ENCODE data around the gene ZNF48. TPM values are rescaled to one million over a fixed set of nuclear protein-coding genes. Genes with fewer than 3 reads are reported as not detected.

ZNF48 gene
- total RNA-seq, 1 experiment from 2014 or later: 46.3 TPM

GRCh38 chr16:30355954-30356308 lies 39.3 kb upstream of the ZNF48 start:
- Histone ChIP-seq H3K27me3 (ENCODE audit: control insufficient read depth, insufficient read depth, low read length) (no peaks in the 10 kb centered on the region), H3K36me3 (replicated peaks; ENCODE audit: control insufficient read depth, insufficient read depth, low read length) (peaks cover 27% of the 10 kb centered on the region), H3K4me3 (ENCODE audit: insufficient read depth, low read depth, low read length) (peak overlapping the region; percentile 98)
- DNase-seq: no peak

DNA sequence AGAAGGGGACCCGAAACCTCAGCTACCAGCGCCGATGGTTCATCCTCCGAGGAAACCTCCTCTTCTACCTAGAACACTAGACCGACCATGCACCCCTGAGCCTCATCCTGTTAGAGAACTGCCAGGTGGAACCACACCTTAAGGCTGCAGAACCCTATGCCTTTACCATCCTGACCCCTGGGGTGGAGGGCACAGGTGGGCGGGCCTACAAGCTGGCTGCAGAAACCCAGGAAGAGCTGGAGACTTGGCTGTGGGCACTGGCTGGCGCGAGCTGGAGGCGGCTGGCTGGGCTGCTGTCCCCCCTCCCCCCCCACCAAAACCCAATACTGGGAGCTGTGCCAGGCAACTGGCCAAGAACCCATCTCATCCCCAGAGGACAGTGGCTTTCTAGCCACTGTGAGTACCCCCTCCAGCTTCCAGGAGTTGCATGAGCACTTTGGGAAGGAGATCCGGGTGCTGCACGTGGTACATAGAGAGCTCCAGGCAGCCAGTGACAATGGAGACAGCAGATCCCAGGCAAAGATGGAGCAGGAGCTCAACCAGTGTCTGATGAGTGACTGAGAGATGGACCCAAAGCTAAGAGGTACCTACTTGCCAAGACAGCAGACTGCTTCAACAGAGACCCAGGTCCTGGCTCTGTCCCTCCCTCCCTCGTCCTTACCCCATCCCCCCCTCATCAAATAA lies 38.7 kb upstream of the ZNF48 start:
- DNase-seq: no peak
- Histone ChIP-seq H3K27me3 (ENCODE audit: control insufficient read depth, insufficient read depth, low read length) (no peaks in the 10 kb centered on the region), H3K4me3 (ENCODE audit: insufficient read depth, low read depth, low read length) (no peak overlapping the region), H3K36me3 (replicated peaks; ENCODE audit: control insufficient read depth, insufficient read depth, low read length) (peaks cover 21% of the 10 kb centered on the region)

DNA sequence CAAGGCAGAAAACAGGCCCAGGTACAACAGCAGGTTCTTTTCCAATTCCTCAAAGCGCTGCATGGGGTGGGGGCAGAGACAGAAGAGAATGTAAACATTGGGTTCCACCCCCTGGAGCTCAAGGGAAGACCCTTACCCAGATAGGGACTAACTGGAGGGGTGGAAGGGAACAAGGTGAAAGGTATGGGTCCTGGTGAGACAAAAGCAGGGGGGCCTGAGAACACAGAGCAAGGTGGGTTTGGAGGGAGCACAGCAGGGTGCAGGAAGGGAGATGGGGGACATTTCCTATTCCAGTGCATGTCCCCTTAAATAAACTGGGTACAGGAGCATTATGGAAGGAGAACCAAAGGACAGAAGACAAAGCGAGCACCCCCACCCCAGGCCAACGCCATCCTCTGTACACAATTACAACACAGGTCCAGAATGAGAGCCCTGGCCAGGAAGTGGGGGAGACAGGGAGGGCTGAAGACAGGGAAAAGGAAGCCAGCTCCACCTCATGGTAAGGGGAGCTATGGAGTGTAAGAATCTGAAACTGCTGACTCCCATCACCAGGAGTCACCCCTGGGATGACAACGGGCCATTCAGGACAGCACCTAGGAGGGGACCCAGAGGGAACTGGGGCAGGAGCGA lies 38.0 kb upstream of the ZNF48 start:
- Histone ChIP-seq H3K4me3 (ENCODE audit: insufficient read depth, low read depth, low read length) (no peak overlapping the region), H3K36me3 (replicated peaks; ENCODE audit: control insufficient read depth, insufficient read depth, low read length) (peaks cover 16% of the 10 kb centered on the region), H3K27me3 (ENCODE audit: control insufficient read depth, insufficient read depth, low read length) (no peaks in the 10 kb centered on the region)
- no peak for DNase-seq

- no peaks in the 10 kb centered on the region for H3K27me3 ChIP-seq (ENCODE audit: control insufficient read depth, insufficient read depth, low read length)
- DNase-seq: no peak
- H3K36me3 ChIP-seq (replicated peaks; ENCODE audit: control insufficient read depth, insufficient read depth, low read length): peaks cover 9% of the 10 kb centered on the region
- H3K4me3 ChIP-seq (ENCODE audit: insufficient read depth, low read depth, low read length): no peak overlapping the region
Observed at GRCh38 chr16:30357715-30358576, 37.3 kb upstream of the ZNF48 start.

GRCh38 chr16:30358577-30358936 lies 36.7 kb upstream of the ZNF48 start:
- peaks cover 4% of the 10 kb centered on the region for H3K36me3 ChIP-seq (replicated peaks; ENCODE audit: control insufficient read depth, insufficient read depth, low read length)
- DNase-seq: no peak
- no peaks in the 10 kb centered on the region for H3K27me3 ChIP-seq (ENCODE audit: control insufficient read depth, insufficient read depth, low read length)

DNA sequence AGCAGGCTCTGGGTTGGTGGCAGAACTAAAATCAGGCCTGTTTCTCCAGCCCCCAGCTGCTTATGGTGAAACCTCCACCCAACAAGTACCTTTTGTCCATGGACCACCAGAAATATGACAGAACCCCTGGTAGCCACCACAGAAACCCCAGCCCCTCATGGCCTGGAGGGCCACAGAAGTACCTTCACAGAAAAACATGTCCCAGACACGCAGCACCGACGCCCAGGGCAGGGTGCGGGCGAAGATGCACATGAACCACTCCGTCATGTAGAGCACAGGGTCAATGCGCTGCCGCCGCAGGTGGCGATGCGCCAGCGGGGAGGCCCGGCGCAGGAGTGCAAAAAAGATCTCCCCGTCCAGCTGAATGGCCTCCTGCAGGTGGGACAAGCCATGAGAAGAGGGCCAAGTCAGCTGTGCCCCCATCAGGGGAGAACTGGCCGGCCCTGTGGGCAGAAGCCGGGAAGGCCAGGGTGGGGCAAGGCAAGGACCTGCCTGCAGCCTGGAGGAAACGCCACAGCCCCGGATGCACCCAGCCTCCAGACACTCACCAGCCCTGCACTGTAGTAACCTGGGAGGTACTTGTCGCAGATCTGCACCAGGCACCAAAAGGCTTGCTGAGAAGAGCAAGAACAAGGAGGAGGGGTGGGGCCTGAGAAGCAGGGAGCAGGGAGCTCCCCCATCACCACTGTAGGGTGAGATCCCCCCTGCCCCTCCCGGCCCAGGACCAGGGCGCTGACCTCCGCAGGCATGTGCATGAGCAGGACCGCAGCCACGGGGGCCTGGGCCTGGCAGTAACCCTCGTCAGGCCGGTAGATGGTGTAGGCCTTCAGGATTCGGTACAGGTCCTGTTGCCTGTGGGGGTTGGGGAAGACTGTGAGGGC lies 36.0 kb upstream of the ZNF48 start:
- Histone ChIP-seq H3K27me3 (ENCODE audit: control insufficient read depth, insufficient read depth, low read length) (no peaks in the 10 kb centered on the region), H3K36me3 (replicated peaks; ENCODE audit: control insufficient read depth, insufficient read depth, low read length) (no peaks in the 10 kb centered on the region; the same call in none of the 2 replicates), H3K4me3 (ENCODE audit: insufficient read depth, low read depth, low read length) (no peak overlapping the region)
- no peak for DNase-seq

More at GRCh38 chr16:30358577-30358936, 36.7 kb upstream of the ZNF48 start:
- H3K4me3 ChIP-seq (ENCODE audit: insufficient read depth, low read depth, low read length): no peak overlapping the region

DNA sequence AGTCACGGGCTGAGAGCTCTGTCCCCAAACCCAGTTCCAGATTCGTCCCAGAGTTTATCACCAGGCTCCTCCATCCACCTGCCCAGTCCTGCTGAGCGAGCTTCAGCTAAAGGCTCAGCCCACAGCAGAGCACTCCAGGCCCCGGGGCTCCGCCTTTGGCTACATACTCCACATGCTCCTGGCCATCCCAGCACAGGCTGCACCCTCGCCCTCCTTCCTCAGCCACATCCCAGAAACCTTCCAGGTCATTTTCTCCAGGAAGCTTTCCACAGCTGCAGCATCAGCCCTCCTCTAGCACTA lies 35.4 kb upstream of the ZNF48 start:
- Histone ChIP-seq H3K36me3 (replicated peaks; ENCODE audit: control insufficient read depth, insufficient read depth, low read length) (no peaks in the 10 kb centered on the region; the same call in none of the 2 replicates), H3K4me3 (ENCODE audit: insufficient read depth, low read depth, low read length) (no peak overlapping the region), H3K27me3 (ENCODE audit: control insufficient read depth, insufficient read depth, low read length) (no peaks in the 10 kb centered on the region)
- DNase-seq: no peak

DNA sequence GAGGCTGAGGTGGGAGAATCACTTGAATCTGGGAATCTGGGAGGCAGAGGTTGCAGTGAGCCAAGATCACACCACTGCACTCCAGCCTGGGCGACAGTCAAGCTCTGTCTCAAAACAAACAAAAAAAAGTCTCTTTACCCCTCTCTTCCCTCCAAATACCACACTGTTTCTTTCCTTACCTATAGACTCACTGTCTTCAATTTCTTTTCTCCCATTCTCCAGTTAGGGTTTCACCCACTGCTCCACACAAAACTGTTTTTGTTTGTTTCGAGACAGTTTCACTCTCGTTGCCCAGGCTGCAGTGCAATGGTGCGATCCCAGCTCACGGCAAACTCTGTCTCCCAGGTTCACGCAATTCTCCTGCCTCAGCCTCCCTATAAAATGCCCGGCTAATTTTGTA lies 34.0 kb upstream of the ZNF48 start:
- H3K36me3 ChIP-seq (replicated peaks; ENCODE audit: control insufficient read depth, insufficient read depth, low read length): peaks cover 1% of the 10 kb centered on the region
- H3K27me3 ChIP-seq (ENCODE audit: control insufficient read depth, insufficient read depth, low read length): no peaks in the 10 kb centered on the region
- no peak overlapping the region for H3K4me3 ChIP-seq (ENCODE audit: insufficient read depth, low read depth, low read length)
- no peak for DNase-seq

GRCh38 chr16:30365200-30365599 lies 30.0 kb upstream of the ZNF48 start:
- no peak for DNase-seq
- no peak overlapping the region for H3K4me3 ChIP-seq (ENCODE audit: insufficient read depth, low read depth, low read length)
- no peaks in the 10 kb centered on the region for H3K27me3 ChIP-seq (ENCODE audit: control insufficient read depth, insufficient read depth, low read length)
- H3K36me3 ChIP-seq (replicated peaks; ENCODE audit: control insufficient read depth, insufficient read depth, low read length): peaks cover 1% of the 10 kb centered on the region

DNA sequence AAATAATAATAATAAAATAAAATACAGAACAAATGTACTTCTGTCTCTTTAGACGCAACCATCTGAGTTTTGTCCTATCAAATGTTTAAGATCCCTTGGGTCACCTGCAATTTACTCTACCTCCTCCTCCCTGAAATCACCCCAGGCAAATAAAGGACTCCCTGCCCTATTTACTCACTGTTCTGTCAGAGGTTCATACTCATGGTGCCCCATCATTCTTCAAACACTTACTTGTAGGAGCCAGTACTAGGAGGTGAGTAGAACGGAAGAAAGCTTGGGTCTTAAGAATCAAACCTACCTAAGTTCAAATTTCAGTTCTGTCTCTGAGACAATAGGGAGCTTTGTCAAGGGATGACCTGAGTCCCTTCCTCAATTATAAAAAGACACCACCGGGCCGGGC lies 28.7 kb upstream of the ZNF48 start:
- DNase-seq: no peak
- H3K27me3 ChIP-seq (ENCODE audit: control insufficient read depth, insufficient read depth, low read length): no peaks in the 10 kb centered on the region
- no peak overlapping the region for H3K4me3 ChIP-seq (ENCODE audit: insufficient read depth, low read depth, low read length)
- peaks cover 1% of the 10 kb centered on the region for H3K36me3 ChIP-seq (replicated peaks; ENCODE audit: control insufficient read depth, insufficient read depth, low read length)

DNA sequence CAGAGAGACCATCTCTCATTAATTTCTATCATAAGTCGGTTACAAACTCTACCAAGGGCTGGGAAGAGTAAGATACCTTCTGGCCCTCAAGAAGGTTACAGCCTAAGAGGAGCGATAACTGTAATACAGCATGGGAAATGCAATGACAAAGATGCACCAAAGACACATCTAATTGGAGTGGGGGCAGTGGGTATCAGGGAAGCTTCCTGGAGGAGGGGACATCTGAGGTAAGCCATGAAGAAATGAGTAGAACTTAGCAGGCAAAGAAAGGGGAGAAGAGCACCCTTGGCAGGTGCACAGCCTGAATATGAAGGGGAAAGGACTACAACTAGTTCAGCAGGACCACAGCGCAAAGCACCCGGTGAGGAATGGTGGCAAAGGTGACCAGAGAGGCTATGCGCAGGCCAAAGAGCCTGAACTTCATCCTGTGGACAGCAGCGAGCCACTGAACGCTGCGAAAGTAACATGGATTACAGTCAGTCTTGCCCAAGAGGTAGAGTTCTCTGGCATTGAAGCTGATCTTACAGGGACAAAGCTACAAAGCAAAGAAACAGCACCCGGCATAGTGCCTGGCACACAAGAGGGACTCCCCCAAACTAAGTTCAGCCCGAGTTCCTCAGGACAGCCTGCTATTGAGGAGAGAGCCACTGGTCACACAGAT lies 27.7 kb upstream of the ZNF48 start:
- peaks cover 1% of the 10 kb centered on the region for H3K36me3 ChIP-seq (replicated peaks; ENCODE audit: control insufficient read depth, insufficient read depth, low read length)
- no peak overlapping the region for H3K4me3 ChIP-seq (ENCODE audit: insufficient read depth, low read depth, low read length)
- H3K27me3 ChIP-seq (ENCODE audit: control insufficient read depth, insufficient read depth, low read length): no peaks in the 10 kb centered on the region
- DNase-seq: no peak

- Histone ChIP-seq H3K4me3 (ENCODE audit: insufficient read depth, low read depth, low read length) (peak overlapping the region; percentile 62), H3K36me3 (replicated peaks; ENCODE audit: control insufficient read depth, insufficient read depth, low read length) (peaks cover 1% of the 10 kb centered on the region), H3K27me3 (ENCODE audit: control insufficient read depth, insufficient read depth, low read length) (no peaks in the 10 kb centered on the region)
- no peak for DNase-seq
Observed at GRCh38 chr16:30368122-30368791, 27.0 kb upstream of the ZNF48 start.

- Histone ChIP-seq H3K36me3 (replicated peaks; ENCODE audit: control insufficient read depth, insufficient read depth, low read length) (peaks cover 1% of the 10 kb centered on the region), H3K4me3 (ENCODE audit: insufficient read depth, low read depth, low read length) (peak overlapping the region; percentile 62), H3K27me3 (ENCODE audit: control insufficient read depth, insufficient read depth, low read length) (no peaks in the 10 kb centered on the region)
- DNase-seq: no peak
Observed at GRCh38 chr16:30368792-30369090, 26.5 kb upstream of the ZNF48 start.

Measured in H7 (cell line).